Measurements from ENCODE around the gene FAM9A. TPM values are rescaled to one million over a fixed set of nuclear protein-coding genes. Genes with fewer than 3 reads are reported as not detected.
"Not testable (repeated sequence)": the region's sequence is repeated elsewhere in the genome, so short reads cannot be mapped to it uniquely, and the experiment has no call there.

The FAM9A gene
- total and polyA plus RNA-seq, 8 donors, result 0.08 to 0.43 (median 0.24) TPM; not detected in 3

GRCh38 chrX:8811611-8812010, 10.4 kb upstream of the FAM9A start:
- intact Hi-C loops (cut with DNase I), result no loop called here
- no peaks in the 10 kb centered on the region for H3K9me3 ChIP-seq
- H3K27me3 ChIP-seq, result no peaks in the 10 kb centered on the region
- TF ChIP-seq CTCF (IDR thresholded peaks at IDR 0.05), result no peak
- no peak overlapping the region for H3K4me3 ChIP-seq
- H3K36me3 ChIP-seq, result no peaks in the 10 kb centered on the region
- no peak for DNase-seq
- ATAC-seq, result no peak
- H3K27ac ChIP-seq, result no peak overlapping the region
- no peaks in the 10 kb centered on the region for H3K4me1 ChIP-seq

- no peaks in the 10 kb centered on the region for H3K27me3 ChIP-seq
- ATAC-seq, result no peak
- TF ChIP-seq CTCF (IDR thresholded peaks at IDR 0.05), result no peak
- DNase-seq, result no peak
- H3K4me3 ChIP-seq, result no peak overlapping the region
- H3K9me3 ChIP-seq, result no peaks in the 10 kb centered on the region
- intact Hi-C loops (cut with DNase I), result no loop called here
- H3K36me3 ChIP-seq, result no peaks in the 10 kb centered on the region
- H3K4me1 ChIP-seq, result no peaks in the 10 kb centered on the region
- no peak overlapping the region for H3K27ac ChIP-seq
These were observed 7.5 kb upstream of the FAM9A start for GRCh38 chrX:8808661-8809060.

GRCh38 chrX:8805974-8806373, 4.8 kb upstream of the FAM9A start:
- Histone ChIP-seq H3K27me3 (no peaks in the 10 kb centered on the region), H3K4me1 (no peaks in the 10 kb centered on the region), H3K9me3 (no peaks in the 10 kb centered on the region), H3K4me3 (no peak overlapping the region), H3K36me3 (no peaks in the 10 kb centered on the region), H3K27ac (no peak overlapping the region)
- TF ChIP-seq CTCF (IDR thresholded peaks at IDR 0.05), result no peak
- ATAC-seq, result no peak
- DNase-seq, result no peak
- intact Hi-C loops (cut with DNase I), result no loop called here

- DNase-seq (peak in 1 of 4 donors; percentile 5), ATAC-seq (no peak)
- Histone ChIP-seq H3K4me3 (no peak overlapping the region), H3K27ac (no peak overlapping the region), H3K27me3 (no peaks in the 10 kb centered on the region), H3K4me1 (no peaks in the 10 kb centered on the region), H3K9me3 (no peaks in the 10 kb centered on the region), H3K36me3 (no peaks in the 10 kb centered on the region)
- intact Hi-C loops (cut with DNase I), result no loop called here
- TF ChIP-seq CTCF (IDR thresholded peaks at IDR 0.05), result no peak
These were observed 3.9 kb upstream of the FAM9A start for GRCh38 chrX:8805046-8805445.

GRCh38 chrX:8803326-8803725, 2.1 kb upstream of the FAM9A start:
- H3K27me3 ChIP-seq, result no peaks in the 10 kb centered on the region
- intact Hi-C loops (cut with DNase I), result no loop called here
- H3K9me3 ChIP-seq, result no peaks in the 10 kb centered on the region
- no peak overlapping the region for H3K4me3 ChIP-seq
- H3K36me3 ChIP-seq, result no peaks in the 10 kb centered on the region
- H3K27ac ChIP-seq, result no peak overlapping the region
- ATAC-seq (no peak), DNase-seq (no peak)
- TF ChIP-seq CTCF (IDR thresholded peaks at IDR 0.05), result no peak
- H3K4me1 ChIP-seq, result no peaks in the 10 kb centered on the region

- ATAC-seq; H3K27ac ChIP-seq; H3K36me3 ChIP-seq; intact Hi-C loops (cut with DNase I); DNase-seq; H3K4me3 ChIP-seq; H3K27me3 ChIP-seq; H3K9me3 ChIP-seq; H3K4me1 ChIP-seq: not testable (repeated sequence)
These were observed 832 bp downstream of the FAM9A start for GRCh38 chrX:8800351-8800750.

GRCh38 chrX:8799281-8799680, 1.9 kb downstream of the FAM9A start:
- H3K4me1 ChIP-seq; H3K27me3 ChIP-seq; H3K4me3 ChIP-seq; H3K36me3 ChIP-seq; H3K9me3 ChIP-seq; H3K27ac ChIP-seq; intact Hi-C loops (cut with DNase I); DNase-seq; ATAC-seq: not testable (repeated sequence)

GRCh38 chrX:8798702-8799101, 2.5 kb downstream of the FAM9A start:
- DNase-seq; H3K4me1 ChIP-seq; H3K9me3 ChIP-seq; ATAC-seq; H3K4me3 ChIP-seq; H3K36me3 ChIP-seq; H3K27ac ChIP-seq; H3K27me3 ChIP-seq; intact Hi-C loops (cut with DNase I): not testable (repeated sequence)

GRCh38 chrX:8787119-8787518, 14.1 kb downstream of the FAM9A start:
- DNase-seq; H3K4me1 ChIP-seq; ATAC-seq; intact Hi-C loops (cut with DNase I); H3K27ac ChIP-seq; H3K4me3 ChIP-seq; H3K36me3 ChIP-seq; H3K9me3 ChIP-seq; H3K27me3 ChIP-seq: not testable (repeated sequence)
